DOHH2 (cell line): Measurements from ENCODE around the gene TMEM218.

ENCODE experiments used
- CTCF ChIP-seq: fragments of 200-600 bp; sonication (generic); IDR thresholded peaks from one replicate; pipeline ENCODE4 v1.5.1; 2014; ENCODE audit warnings: antibody characterized with exemption, mild to moderate bottlenecking, low read depth, low read length; ENCODE audit not compliant: poor library complexity, severe bottlenecking
- EZH2phosphoT487 ChIP-seq: fragments of 200-600 bp; sonication (generic); IDR thresholded peaks from 2 replicates; pipeline ENCODE4 v1.6.1; 2017; ENCODE audit warnings: borderline replicate concordance, mild to moderate bottlenecking, antibody characterized with exemption, low read length, moderate library complexity, mixed read lengths

- TF ChIP-seq CTCF: no peak
- TF ChIP-seq EZH2phosphoT487: no peak
Measured at GRCh38 chr11:125075242-125075625, 36.2 kb downstream of the TMEM218 start.
